Hepatocyte (in vitro differentiated cells): Measurements from ENCODE around the gene HEATR3. TPM values are rescaled to one million over a fixed set of nuclear protein-coding genes. Genes with fewer than 3 reads are reported as not detected.

Experiments used
- DNase-seq: peaks from one replicate; pipeline ENCODE4 v3.0.0-alpha.2; 2016; ENCODE audit warnings: low spot score
- H2AFZ ChIP-seq: fragments of 200-600 bp; sonication (generic); 2 replicates; pipeline ENCODE4 v1.6.0; 2016; ENCODE audit warnings: antibody characterized with exemption, mild to moderate bottlenecking
- H3K27ac ChIP-seq: fragments of 200-600 bp; sonication (generic); 2 replicates; pipeline ENCODE4 v1.5.1; 2016; ENCODE audit warnings: mild to moderate bottlenecking
- H3K27me3 ChIP-seq: fragments of 200-600 bp; sonication (generic); 2 replicates; pipeline ENCODE4 v1.6.1; 2016
- H3K36me3 ChIP-seq: fragments of 200-600 bp; sonication (generic); replicated peaks from 2 replicates; pipeline ENCODE4 v1.5.1; 2016; ENCODE audit warnings: low read depth; ENCODE audit not compliant: insufficient read depth
- H3K4me1 ChIP-seq: fragments of 200-600 bp; sonication (generic); 2 replicates; pipeline ENCODE4 v1.5.1; 2016; ENCODE audit warnings: mild to moderate bottlenecking, moderate library complexity; ENCODE audit not compliant: insufficient read depth
- H3K4me2 ChIP-seq: fragments of 200-600 bp; sonication (generic); 2 replicates; pipeline ENCODE4 v1.6.0; 2016
- H3K4me3 ChIP-seq: fragments of 200-600 bp; sonication (generic); 2 replicates; pipeline ENCODE4 v1.5.1; 2016; ENCODE audit warnings: mild to moderate bottlenecking
- H3K79me2 ChIP-seq: fragments of 200-600 bp; sonication (generic); 2 replicates; pipeline ENCODE4 v1.6.0; 2017; ENCODE audit warnings: mild to moderate bottlenecking
- H3K9me2 ChIP-seq: fragments of 200-600 bp; sonication (generic); replicated peaks from 2 replicates; pipeline ENCODE4 v1.6.0; 2017; ENCODE audit warnings: mild to moderate bottlenecking; ENCODE audit not compliant: insufficient read depth
- H3K9me3 ChIP-seq: fragments of 200-600 bp; sonication (generic); 2 replicates; pipeline ENCODE4 v1.5.1; 2016; ENCODE audit warnings: low read depth, mild to moderate bottlenecking
- H4K20me1 ChIP-seq: fragments of 200-600 bp; sonication (generic); 2 replicates; pipeline ENCODE4 v1.6.0; 2016; ENCODE audit warnings: mild to moderate bottlenecking; ENCODE audit not compliant: insufficient read depth, poor library complexity, severe bottlenecking
- EZH2 ChIP-seq: fragments of 200-600 bp; sonication (generic); IDR thresholded peaks from 2 replicates; pipeline ENCODE4 v1.6.1; 2016; ENCODE audit warnings: antibody characterized with exemption, mild to moderate bottlenecking, borderline replicate concordance
- EZH2phosphoT487 ChIP-seq: fragments of 200-600 bp; sonication (generic); IDR thresholded peaks from one replicate; pipeline ENCODE4 v1.6.1; 2018; ENCODE audit warnings: antibody characterized with exemption, mild to moderate bottlenecking, low read depth, moderate library complexity; ENCODE audit not compliant: unreplicated experiment, severe bottlenecking
- WGBS: methylation state at CpG from one replicate; pipeline ENCODE4 v1.1.6; 2016; ENCODE audit warnings: low lambda C conversion rate; ENCODE audit errors: missing lambda C conversion rate; 5-methylcytosine and 5-hydroxymethylcytosine counted together
- polyA plus RNA-seq: library from polyadenylated mRNA; unstranded; fragments of >200 nt; fragmentation: Nextera tagmentation; extraction: Ambion mirVana; gene quantifications from 2 replicates; pipeline ENCODE4 v1.2.1, GENCODE V29; 2016
- total RNA-seq: library from RNA; depleted of rRNA; stranded (reverse); fragments of >200 nt; gene quantifications from 2 replicates; pipeline ENCODE4 v1.2.3, GENCODE V29; 2014
- TF ChIP-seq, protein P1 (sequence below): fragments of 200-600 bp; sonication (generic); IDR thresholded peaks from 2 replicates; pipeline ENCODE4 v1.5.1; 2016; ENCODE audit warnings: antibody characterized with exemption, mild to moderate bottlenecking; ENCODE audit not compliant: poor library complexity

HEATR3 gene
- total and polyA plus RNA-seq, 2 experiments from 2014 or later = 3.8 to 16.8 TPM

DNA sequence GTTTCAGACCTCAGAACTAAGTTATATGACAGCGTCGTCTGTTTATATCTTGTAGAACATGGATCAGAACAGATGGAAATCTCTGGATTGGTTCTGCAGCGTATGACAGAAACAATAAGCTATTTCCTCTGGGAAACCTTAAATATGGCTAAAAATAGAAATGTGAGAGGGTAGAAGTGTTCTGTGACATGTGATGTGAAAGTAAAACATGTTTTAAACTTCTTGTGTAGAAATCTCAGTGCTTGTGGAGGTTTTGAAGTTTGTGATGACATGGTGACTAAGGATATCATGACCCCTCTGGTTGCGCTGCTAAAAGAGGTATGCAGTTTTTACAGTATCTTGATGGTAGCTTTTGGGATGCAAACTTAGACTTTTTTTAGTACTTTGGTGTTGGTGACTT lies 2.8 kb downstream of the HEATR3 start:
- H3K4me2 ChIP-seq = no peak overlapping the region
- DNase-seq = no peak
- H3K9me2 ChIP-seq = no peaks in the 10 kb centered on the region
- no peak overlapping the region for H2AFZ ChIP-seq
- no peak overlapping the region for H3K27ac ChIP-seq
- no peaks in the 10 kb centered on the region for H3K9me3 ChIP-seq
- WGBS = 92% methylated on average over 4 of the region's 4 CpGs
- peaks cover 31% of the 10 kb centered on the region for H3K79me2 ChIP-seq
- H3K36me3 ChIP-seq = no peaks in the 10 kb centered on the region
- H3K4me3 ChIP-seq = no peak overlapping the region
- TF ChIP-seq EZH2phosphoT487 = no peak
- TF ChIP-seq, protein P1, sequence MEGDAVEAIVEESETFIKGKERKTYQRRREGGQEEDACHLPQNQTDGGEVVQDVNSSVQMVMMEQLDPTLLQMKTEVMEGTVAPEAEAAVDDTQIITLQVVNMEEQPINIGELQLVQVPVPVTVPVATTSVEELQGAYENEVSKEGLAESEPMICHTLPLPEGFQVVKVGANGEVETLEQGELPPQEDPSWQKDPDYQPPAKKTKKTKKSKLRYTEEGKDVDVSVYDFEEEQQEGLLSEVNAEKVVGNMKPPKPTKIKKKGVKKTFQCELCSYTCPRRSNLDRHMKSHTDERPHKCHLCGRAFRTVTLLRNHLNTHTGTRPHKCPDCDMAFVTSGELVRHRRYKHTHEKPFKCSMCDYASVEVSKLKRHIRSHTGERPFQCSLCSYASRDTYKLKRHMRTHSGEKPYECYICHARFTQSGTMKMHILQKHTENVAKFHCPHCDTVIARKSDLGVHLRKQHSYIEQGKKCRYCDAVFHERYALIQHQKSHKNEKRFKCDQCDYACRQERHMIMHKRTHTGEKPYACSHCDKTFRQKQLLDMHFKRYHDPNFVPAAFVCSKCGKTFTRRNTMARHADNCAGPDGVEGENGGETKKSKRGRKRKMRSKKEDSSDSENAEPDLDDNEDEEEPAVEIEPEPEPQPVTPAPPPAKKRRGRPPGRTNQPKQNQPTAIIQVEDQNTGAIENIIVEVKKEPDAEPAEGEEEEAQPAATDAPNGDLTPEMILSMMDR = no peak
- no peak for TF ChIP-seq EZH2
- H3K27me3 ChIP-seq = no peaks in the 10 kb centered on the region
- H4K20me1 ChIP-seq = peaks cover 3% of the 10 kb centered on the region
- H3K4me1 ChIP-seq = peaks cover 18% of the 10 kb centered on the region

DNA sequence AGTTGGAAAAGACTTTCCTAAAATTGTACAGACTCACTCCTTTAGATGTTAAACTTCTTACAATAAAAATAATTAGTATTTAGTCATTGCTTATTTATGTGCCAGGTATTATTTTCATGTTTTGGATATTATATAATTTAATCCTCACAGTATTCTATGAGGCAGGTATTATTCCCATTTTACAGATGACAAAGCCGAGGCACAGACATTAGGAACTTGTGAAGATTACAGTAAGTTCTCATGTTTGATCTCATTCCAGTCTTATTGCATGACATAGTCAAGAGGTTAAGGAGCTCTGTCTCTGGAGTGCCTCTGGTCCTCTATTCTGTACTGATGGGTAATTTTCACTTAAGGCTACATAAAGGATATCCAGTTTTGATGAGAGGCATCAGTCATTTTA lies 3.3 kb downstream of the HEATR3 start:
- TF ChIP-seq EZH2phosphoT487 (no peak), EZH2 (no peak)
- TF ChIP-seq, protein P1 = no peak
- no peaks in the 10 kb centered on the region for H3K9me3 ChIP-seq
- no peaks in the 10 kb centered on the region for H3K27me3 ChIP-seq
- WGBS = 92% methylated on average over 1 of the region's 1 CpG
- no peak for DNase-seq
- H4K20me1 ChIP-seq = peaks cover 3% of the 10 kb centered on the region
- peaks cover 31% of the 10 kb centered on the region for H3K79me2 ChIP-seq
- no peak overlapping the region for H3K4me3 ChIP-seq
- H3K36me3 ChIP-seq = no peaks in the 10 kb centered on the region
- H2AFZ ChIP-seq = no peak overlapping the region
- no peaks in the 10 kb centered on the region for H3K9me2 ChIP-seq
- H3K27ac ChIP-seq = no peak overlapping the region
- no peak overlapping the region for H3K4me2 ChIP-seq
- peaks cover 18% of the 10 kb centered on the region for H3K4me1 ChIP-seq

DNA sequence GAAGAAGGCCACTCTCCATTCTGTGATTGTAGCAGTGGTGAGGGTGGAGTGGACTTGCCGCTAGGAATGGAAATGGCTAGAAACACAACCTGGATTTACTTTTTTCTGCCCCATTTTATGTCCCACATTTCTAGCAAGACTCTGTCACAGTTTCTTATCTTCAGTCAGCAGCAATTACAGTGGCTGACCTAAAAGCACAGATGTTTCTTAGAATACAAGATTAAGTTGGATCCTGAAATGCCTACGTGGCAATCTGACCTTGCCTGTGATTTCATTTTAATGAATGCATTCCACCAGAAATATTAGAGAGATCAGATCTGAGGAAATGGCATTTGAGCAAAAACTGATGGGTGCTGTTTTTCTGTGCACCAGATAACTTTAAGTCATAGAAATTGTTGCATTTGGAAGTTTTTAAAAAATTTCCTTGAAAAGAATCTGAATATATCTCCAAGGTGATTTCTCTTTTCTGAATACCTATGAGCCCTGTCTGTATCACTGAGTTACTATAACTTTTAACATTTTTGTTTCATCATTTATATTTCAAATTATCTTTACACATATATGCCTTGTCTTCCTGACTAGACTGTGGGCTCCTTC lies 5.4 kb downstream of the HEATR3 start:
- H3K79me2 ChIP-seq = peaks cover 31% of the 10 kb centered on the region

More for the DNA sequence above, 5.4 kb downstream of the HEATR3 start:
- H3K4me3 ChIP-seq = no peak overlapping the region
- H3K4me2 ChIP-seq = no peak overlapping the region
- no peaks in the 10 kb centered on the region for H3K27me3 ChIP-seq
- H3K27ac ChIP-seq = no peak overlapping the region
- no peak for TF ChIP-seq EZH2phosphoT487
- TF ChIP-seq EZH2 = no peak
- TF ChIP-seq, protein P1 = no peak
- H3K36me3 ChIP-seq = no peaks in the 10 kb centered on the region
- H3K4me1 ChIP-seq = peaks cover 18% of the 10 kb centered on the region
- no peak overlapping the region for H2AFZ ChIP-seq
- H4K20me1 ChIP-seq = peaks cover 3% of the 10 kb centered on the region
- no peaks in the 10 kb centered on the region for H3K9me3 ChIP-seq
- DNase-seq = no peak
- WGBS = 80% methylated on average over 2 of the region's 2 CpGs
- no peaks in the 10 kb centered on the region for H3K9me2 ChIP-seq
